Ishikawa (cell line): ENCODE data around the gene PCDHB4.

Experiments
- CEBPB ChIP-seq: IDR thresholded peaks from 2 replicates; pipeline ENCODE4 v1.6.1; 2012
- CREB1 ChIP-seq: IDR thresholded peaks from 2 replicates; pipeline ENCODE4 v1.6.1; 2012; ENCODE audit warnings: low read depth
- EGR1 ChIP-seq: IDR thresholded peaks from 2 replicates; pipeline ENCODE4 v1.6.1; 2012
- EP300 ChIP-seq: IDR thresholded peaks from 2 replicates; pipeline ENCODE4 v1.6.1; 2012; ENCODE audit warnings: borderline replicate concordance
- FOXM1 ChIP-seq: IDR thresholded peaks from 2 replicates; pipeline ENCODE4 v1.6.1; 2012; ENCODE audit warnings: low read depth, borderline replicate concordance
- MAX ChIP-seq: IDR thresholded peaks from 2 replicates; pipeline ENCODE4 v1.6.1; 2012
- NFIC ChIP-seq: IDR thresholded peaks from 2 replicates; pipeline ENCODE4 v1.6.1; 2012
- RAD21 ChIP-seq: IDR thresholded peaks from 2 replicates; pipeline ENCODE4 v1.6.1; 2012; ENCODE audit warnings: low read depth
- REST ChIP-seq: IDR thresholded peaks from 2 replicates; pipeline ENCODE4 v1.6.1; 2012; ENCODE audit warnings: low read depth, mild to moderate bottlenecking
- TAF1 ChIP-seq: IDR thresholded peaks from 2 replicates; pipeline ENCODE4 v1.6.1; 2012; ENCODE audit warnings: low read depth, mild to moderate bottlenecking
- TCF12 ChIP-seq: IDR thresholded peaks from 2 replicates; pipeline ENCODE4 v1.6.1; 2012; ENCODE audit warnings: low read depth
- TEAD4 ChIP-seq: IDR thresholded peaks from 2 replicates; pipeline ENCODE4 v1.6.1; 2012
- USF1 ChIP-seq: IDR thresholded peaks from 2 replicates; pipeline ENCODE4 v1.6.1; 2012
- YY1 ChIP-seq: IDR thresholded peaks from 2 replicates; pipeline ENCODE4 v1.6.1; 2012; ENCODE audit warnings: low read depth
- ZBTB7A ChIP-seq: IDR thresholded peaks from 2 replicates; pipeline ENCODE4 v1.6.1; 2012; ENCODE audit warnings: low read depth

The PCDHB4 gene

GRCh38 chr5:141101059-141101458 is 20.6 kb upstream of the PCDHB4 start:
- TF ChIP-seq RAD21, result no peak
- no peak for TF ChIP-seq CREB1
- TF ChIP-seq TEAD4, result no peak
- TF ChIP-seq CEBPB, result no peak
- no peak for TF ChIP-seq USF1
- TF ChIP-seq MAX, result no peak
- TF ChIP-seq TCF12, result no peak

- TF ChIP-seq TCF12, result no peak
- TF ChIP-seq CREB1, result no peak
- TF ChIP-seq REST, result no peak
- TF ChIP-seq TEAD4, result no peak
- TF ChIP-seq NFIC, result no peak
These were observed 16.3 kb upstream of the PCDHB4 start for GRCh38 chr5:141105350-141105749.

- no peak for TF ChIP-seq ZBTB7A
- no peak for TF ChIP-seq TCF12
- TF ChIP-seq RAD21, result no peak
- no peak for TF ChIP-seq TEAD4
These were observed 2.4 kb upstream of the PCDHB4 start for GRCh38 chr5:141119250-141119649.

- TF ChIP-seq TEAD4 (no peak), CEBPB (no peak), USF1 (no peak), CREB1 (no peak), ZBTB7A (no peak), YY1 (no peak), EP300 (no peak), NFIC (no peak), REST (no peak), FOXM1 (no peak), RAD21 (no peak), EGR1 (no peak), TAF1 (no peak), MAX (no peak), TCF12 (no peak)
These were observed 367 bp downstream of the PCDHB4 start for GRCh38 chr5:141121985-141122384.

GRCh38 chr5:141127305-141127704 is 5.7 kb downstream of the PCDHB4 start:
- no peak for TF ChIP-seq TEAD4
- TF ChIP-seq NFIC, result no peak
- no peak for TF ChIP-seq TCF12
- no peak for TF ChIP-seq USF1
- no peak for TF ChIP-seq ZBTB7A
- TF ChIP-seq CREB1, result no peak
- no peak for TF ChIP-seq CEBPB
- TF ChIP-seq REST, result no peak
- no peak for TF ChIP-seq EGR1
- TF ChIP-seq EP300, result no peak
- TF ChIP-seq MAX, result no peak
- no peak for TF ChIP-seq FOXM1
- TF ChIP-seq YY1, result no peak
- TF ChIP-seq TAF1, result no peak
- no peak for TF ChIP-seq RAD21
